ENCODE data around the gene GUCA2A. TPM values are rescaled to one million over a fixed set of nuclear protein-coding genes. Genes with fewer than 3 reads are reported as not detected.

The GUCA2A gene
- total and polyA plus RNA-seq, 2 of the 8 experiments (the other 6 are each of a cell fraction or from before 2014, with no cell fraction given): not detected

DNA sequence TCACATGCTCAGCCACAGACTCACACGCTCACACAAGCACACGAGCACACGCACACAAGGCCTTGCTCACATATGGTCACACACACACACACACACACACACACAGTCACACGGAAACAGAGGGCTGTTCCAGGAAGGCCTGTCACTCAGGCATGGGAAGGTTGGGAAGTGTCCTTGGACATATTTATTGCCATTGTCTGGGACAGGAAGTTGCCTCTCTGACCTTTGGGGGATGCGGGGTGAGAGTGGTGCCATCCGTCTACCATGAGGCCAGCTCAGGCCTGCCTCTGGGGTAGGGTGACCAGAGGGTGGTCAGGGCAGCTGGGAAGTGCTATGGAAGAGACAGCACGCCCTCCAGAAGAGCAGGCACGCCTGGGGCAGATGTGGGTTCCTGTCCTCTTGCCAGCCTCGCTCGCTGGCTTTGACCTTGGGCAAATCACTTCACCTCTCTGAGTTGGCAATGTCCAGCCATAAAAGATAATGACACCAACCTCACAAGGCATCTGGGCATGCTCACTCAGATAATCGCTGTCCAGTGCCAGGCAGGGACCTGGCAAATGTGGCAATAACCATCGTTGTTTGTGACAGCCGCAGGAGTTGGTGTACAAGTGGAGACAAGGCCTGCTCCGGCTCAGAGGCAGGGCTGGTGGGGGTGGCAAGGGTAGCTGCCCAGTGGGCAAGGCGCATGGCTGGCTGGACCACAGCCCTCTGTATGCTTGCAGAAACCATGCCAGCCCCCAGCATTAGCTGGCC, 8.0 kb upstream of the GUCA2A start (continued):
- no peak for TF ChIP-seq CHD7 (IDR thresholded peaks at IDR 0.05; ENCODE audit: insufficient replicate concordance, low read length)

Measured in H1 (cell line).